Heart right ventricle (tissue), 16 donors: ENCODE results near the gene IGF1R. TPM values are rescaled to one million over a fixed set of nuclear protein-coding genes. Genes with fewer than 3 reads are reported as not detected.

Experiments
- ATAC-seq, 8 donors: fragments of 200-7000 bp; cut with Tn5 transposase; one replicate each; pipeline ENCODE4 v1.9.1; 2020; ENCODE audit warnings: mild to moderate bottlenecking in 8 of 8, moderate library complexity in 8 of 8, moderate number of reproducible peaks in 1 of 8
- DNase-seq, 2 donors: peaks; one replicate each; pipeline ENCODE4 v3.0.0-alpha.2; 2020
- H3K27ac ChIP-seq, 10 donors: fragments of 200-600 bp; sonication (generic) in 2 of 10; one replicate each; pipeline versions ENCODE4 v1.5.0 to v1.8.0; 2020 to 2022; ENCODE audit warnings: mild to moderate bottlenecking in 3 of 10
- H3K27me3 ChIP-seq, 7 donors: fragments of 200-600 bp; one replicate each; pipeline ENCODE4 v1.8.0; 2021 to 2022; ENCODE audit warnings: mild to moderate bottlenecking in 2 of 7
- H3K36me3 ChIP-seq, 9 donors: fragments of 200-600 bp; sonication (generic) in 1 of 9; one replicate each; pipeline versions ENCODE4 v1.5.0 to v1.8.0; 2020 to 2022; ENCODE audit warnings: mild to moderate bottlenecking in 2 of 9
- H3K4me1 ChIP-seq, 9 donors: fragments of 200-600 bp; sonication (generic) in 1 of 9; one replicate each; pipeline versions ENCODE4 v1.5.0 to v1.8.0; 2020 to 2022; ENCODE audit warnings: mild to moderate bottlenecking in 4 of 9
- H3K4me3 ChIP-seq, 10 donors: fragments of 200-600 bp; sonication (generic) in 2 of 10; one replicate each; pipeline versions ENCODE4 v1.5.0 to v1.8.0; 2020 to 2022; ENCODE audit warnings: mild to moderate bottlenecking in 7 of 10, moderate library complexity in 2 of 10
- H3K9me3 ChIP-seq, 11 donors: fragments of 200-600 bp in 10 of 11; sonication (generic) in 2 of 11; one replicate each; pipeline versions ENCODE4 v1.5.0 to v1.8.0; 2013 to 2022; ENCODE audit warnings: mild to moderate bottlenecking in 2 of 11, control low read depth in 1 of 11, moderate library complexity in 1 of 11
- WGBS, 2 donors: extraction: QIAGEN DNeasy Blood & Tissue Kit; methylation state at CpG; one replicate each; pipeline ENCODE4 v1.1.7; 2013; ENCODE audit warnings: inconsistent platforms in 1 of 2; 5-methylcytosine and 5-hydroxymethylcytosine counted together
- intact Hi-C, 10 donors: fragments of 100-400 bp; cut with DNase I; formaldehyde crosslinking; loops; one replicate each; pipeline versions ENCODE4 v1.11.1 to v1.14.2; 2022
- polyA plus RNA-seq, 2 donors: library from polyadenylated mRNA; stranded (reverse); fragments of 200-250 nt; gene quantifications; one replicate each; pipeline ENCODE4 v1.2.3, GENCODE V29; 2013
- total RNA-seq, 10 donors: library from RNA; stranded (reverse); fragmentation: NEBNext Ultra II Directional in 3 of 10; extraction: Animal tissue kit (Norgen Biotek cat#: 25700) in 3 of 10; gene quantifications; one replicate each; pipeline versions ENCODE4 v1.2.1 to v1.2.4, GENCODE V29; 2021 to 2023
- TF ChIP-seq, protein P1 (sequence below), 9 donors: fragments of 200-600 bp; sonication (generic) in 2 of 9; IDR thresholded peaks; one replicate each; pipeline versions ENCODE4 v1.5.0 to v1.8.0; 2021 to 2022; ENCODE audit warnings: antibody characterized with exemption in 9 of 9, mild to moderate bottlenecking in 5 of 9, moderate library complexity in 1 of 9
- donor health status: Arrhythmogenic right ventricular cardiomyopathy.
- donor health status: ischemic (EF 13 %, LVEDD 7.1; RV severe dilation, severe dysfunction).
- donor health status: healthy with polysubstance abuse.
- donor health status: DM: no; HTN: yes; CAD: no.
- donor health status: DM: no; HTN: no; CAD: no.
- donor health status: ischemic (EF 25% LVEDD 6.9; RV normal size, moderate dysfunction).
- donor health status: ischemic (EF 25% LVEDD 5.7; RV mildly dilated, moderate dysfunction).
- donor health status: healthy.
- donor health status: DM: yes; HTN: yes; CAD: no.
- donor health status: Ischemic cardiomyopathy.
- donor health status: ischemic (EF 35%, LVEDD 5.7; RV mildly dilated, moderate dysfunction).
- donor health status: nonischemic (EF 11% LVEDD 7.7; RV severe dilation, severe dysfunction).
- donor health status: DM: yes; HTN: yes; CAD: no.
- donor health status: PGD.
- donor health status: ischemic (EF 29% LVEDD 5.4; RV normal size, mild dysfunction).
- donor health status: nonischemic (EF 23%, LVEDD 6.1; RV moderate dilation, normal function).

IGF1R gene
- total and polyA plus RNA-seq, 12 donors = 3.4 to 88.2 (median 45.9) TPM

DNA sequence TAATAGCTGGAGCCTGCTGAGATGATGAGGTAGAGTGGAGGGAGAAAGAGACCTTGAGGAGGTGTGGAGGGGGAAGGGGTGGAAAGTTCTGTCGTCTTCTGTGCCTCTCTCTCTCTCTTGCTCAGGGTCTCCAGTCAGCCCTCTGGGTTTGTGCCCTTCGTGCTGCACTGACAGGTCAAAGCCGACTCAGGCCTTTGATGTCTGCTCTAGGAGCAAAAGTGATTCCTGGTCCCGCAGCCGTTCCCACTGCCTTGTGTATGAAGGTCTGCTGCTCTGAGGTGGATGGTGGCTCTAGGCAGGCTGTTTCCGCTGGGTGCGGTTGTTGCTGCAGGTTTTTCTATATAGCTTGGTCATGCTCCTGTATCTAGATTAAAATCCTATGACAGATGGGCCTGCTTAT, 89.4 kb downstream of the IGF1R start:
- peaks cover 0 to 73% (median 48%) of the 10 kb centered on the region in 9 donors for H3K4me1 ChIP-seq

DNA sequence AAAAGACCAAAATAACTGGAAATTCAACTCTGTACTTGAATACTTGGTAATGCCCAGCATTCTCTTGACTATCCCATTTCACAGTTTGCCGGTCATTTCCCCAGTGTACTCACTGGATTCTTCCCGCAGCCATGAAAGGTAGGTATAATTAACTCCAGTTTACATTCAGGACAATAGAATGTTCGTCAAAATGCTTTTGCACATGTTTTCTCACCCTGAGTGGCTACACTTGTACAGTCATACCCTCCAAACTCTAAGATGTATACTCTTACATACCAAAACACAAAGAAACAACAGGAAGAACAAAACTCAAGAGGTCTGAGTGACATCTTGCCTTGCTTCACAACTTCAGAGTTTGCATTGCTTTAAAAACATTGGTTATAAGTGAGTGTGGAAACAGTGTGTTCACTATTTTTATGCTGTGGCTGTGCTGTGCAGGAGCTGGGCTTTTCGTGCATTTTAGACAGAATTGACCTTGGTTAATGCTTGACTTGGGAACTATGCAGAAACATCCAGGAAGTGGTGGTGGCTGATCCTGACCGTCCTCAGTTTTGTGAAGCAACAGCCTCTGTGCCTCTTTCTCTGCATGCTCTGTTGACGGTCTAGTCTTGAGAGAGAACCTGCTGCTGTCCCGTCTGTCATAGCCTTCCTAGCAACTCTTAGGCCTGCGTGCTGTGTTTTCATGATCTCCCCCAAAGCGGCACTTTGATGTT, 90.5 kb downstream of the IGF1R start:
- WGBS, 2 donors = 77 to 90% methylated on average over 9 of the region's 9 CpGs
- Histone ChIP-seq H3K4me3 (no peak overlapping the region), H3K9me3 (no peaks in the 10 kb centered on the region), H3K4me1 (peaks cover 0 to 73% (median 46%) of the 10 kb centered on the region in 9 donors), H3K36me3 (no peaks in the 10 kb centered on the region), H3K27me3 (no peaks in the 10 kb centered on the region), H3K27ac (peak overlapping the region in 1 of 10 donors; percentile 73)
- ATAC-seq (no peak), DNase-seq (no peak)
- intact Hi-C loops = no loop called here
- TF ChIP-seq, protein P1, sequence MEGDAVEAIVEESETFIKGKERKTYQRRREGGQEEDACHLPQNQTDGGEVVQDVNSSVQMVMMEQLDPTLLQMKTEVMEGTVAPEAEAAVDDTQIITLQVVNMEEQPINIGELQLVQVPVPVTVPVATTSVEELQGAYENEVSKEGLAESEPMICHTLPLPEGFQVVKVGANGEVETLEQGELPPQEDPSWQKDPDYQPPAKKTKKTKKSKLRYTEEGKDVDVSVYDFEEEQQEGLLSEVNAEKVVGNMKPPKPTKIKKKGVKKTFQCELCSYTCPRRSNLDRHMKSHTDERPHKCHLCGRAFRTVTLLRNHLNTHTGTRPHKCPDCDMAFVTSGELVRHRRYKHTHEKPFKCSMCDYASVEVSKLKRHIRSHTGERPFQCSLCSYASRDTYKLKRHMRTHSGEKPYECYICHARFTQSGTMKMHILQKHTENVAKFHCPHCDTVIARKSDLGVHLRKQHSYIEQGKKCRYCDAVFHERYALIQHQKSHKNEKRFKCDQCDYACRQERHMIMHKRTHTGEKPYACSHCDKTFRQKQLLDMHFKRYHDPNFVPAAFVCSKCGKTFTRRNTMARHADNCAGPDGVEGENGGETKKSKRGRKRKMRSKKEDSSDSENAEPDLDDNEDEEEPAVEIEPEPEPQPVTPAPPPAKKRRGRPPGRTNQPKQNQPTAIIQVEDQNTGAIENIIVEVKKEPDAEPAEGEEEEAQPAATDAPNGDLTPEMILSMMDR (IDR thresholded peaks at IDR 0.05) = no peak

More for the DNA sequence above, 89.4 kb downstream of the IGF1R start:
- ATAC-seq (peak in 2 of 8 donors; percentile 7 to 17), DNase-seq (no peak)
- TF ChIP-seq, protein P1 (IDR thresholded peaks at IDR 0.05) = no peak
- no peaks in the 10 kb centered on the region for H3K27me3 ChIP-seq
- no peak overlapping the region for H3K4me3 ChIP-seq
- intact Hi-C loops = no loop called here
- H3K36me3 ChIP-seq = no peaks in the 10 kb centered on the region
- WGBS, 2 donors = 77 to 79% methylated on average over 7 of the region's 7 CpGs
- peak overlapping the region in 4 of 10 donors; percentile 18 to 73 (median 54) for H3K27ac ChIP-seq
- H3K9me3 ChIP-seq = no peaks in the 10 kb centered on the region

GRCh38 chr15:98740295-98740694, 92.0 kb downstream of the IGF1R start:
- no peak overlapping the region for H3K27ac ChIP-seq
- ATAC-seq (no peak), DNase-seq (no peak)
- intact Hi-C loops = no loop called here
- H3K9me3 ChIP-seq = no peaks in the 10 kb centered on the region
- WGBS, 2 donors = 88 to 97% methylated on average over 4 of the region's 4 CpGs
- H3K4me3 ChIP-seq = no peak overlapping the region
- no peaks in the 10 kb centered on the region for H3K27me3 ChIP-seq
- TF ChIP-seq, protein P1 (IDR thresholded peaks at IDR 0.05) = no peak
- H3K36me3 ChIP-seq = no peaks in the 10 kb centered on the region
- H3K4me1 ChIP-seq = peaks cover 0 to 71% (median 40%) of the 10 kb centered on the region in 9 donors

- ATAC-seq (no peak), DNase-seq (no peak)
- WGBS, 2 donors = 90 to 91% methylated on average over 4 of the region's 4 CpGs
- no peak overlapping the region for H3K4me3 ChIP-seq
- H3K36me3 ChIP-seq = no peaks in the 10 kb centered on the region
- H3K4me1 ChIP-seq = peaks cover 0 to 71% (median 40%) of the 10 kb centered on the region in 9 donors
- no peaks in the 10 kb centered on the region for H3K27me3 ChIP-seq
- H3K9me3 ChIP-seq = no peaks in the 10 kb centered on the region
- no peak overlapping the region for H3K27ac ChIP-seq
- TF ChIP-seq, protein P1 (IDR thresholded peaks at IDR 0.05) = no peak
- intact Hi-C loops = loop anchor here in 1 of 10 donors (1.0 kb wide), 1 partner anchor 47 kb away; no protein-coding TSS in a partner anchor
These were observed 92.6 kb downstream of the IGF1R start for GRCh38 chr15:98740963-98741362.
